ENCODE measurements around the gene NLRC5. TPM values are rescaled to one million over a fixed set of nuclear protein-coding genes. Genes with fewer than 3 reads are reported as not detected.
A peak's percentile ranks its signal among the peaks of the same experiment; 100 is the strongest.
"Not testable (repeated sequence)": the region's sequence is repeated elsewhere in the genome, so short reads cannot be mapped to it uniquely, and the experiment has no call there.

The NLRC5 gene
- total RNA-seq, 1 donor from 2014 or later: 6.4 TPM

GRCh38 chr16:56981729-56982271 lies 7.6 kb upstream of the NLRC5 start:
- no peak for DNase-seq (ENCODE audit: low spot score)
- ATAC-seq: no peak

GRCh38 chr16:56982695-56983094 lies 6.7 kb upstream of the NLRC5 start:
- no peak for ATAC-seq
- no peak for DNase-seq (ENCODE audit: low spot score)

- ATAC-seq: peak; percentile 47
- no peak for DNase-seq (ENCODE audit: low spot score)
These were observed 6.1 kb upstream of the NLRC5 start for GRCh38 chr16:56983211-56983751.

GRCh38 chr16:56984639-56985038 lies 4.7 kb upstream of the NLRC5 start:
- ATAC-seq: no peak
- no peak for DNase-seq (ENCODE audit: low spot score)

GRCh38 chr16:56985288-56985961 lies 3.9 kb upstream of the NLRC5 start:
- ATAC-seq (no peak), DNase-seq (ENCODE audit: low spot score) (no peak)

GRCh38 chr16:56985962-56986360 lies 3.4 kb upstream of the NLRC5 start:
- no peak for ATAC-seq
- DNase-seq (ENCODE audit: low spot score): no peak

- no peak for ATAC-seq
- no peak for DNase-seq (ENCODE audit: low spot score)
These were observed 3.0 kb upstream of the NLRC5 start for GRCh38 chr16:56986361-56986760.

GRCh38 chr16:56986908-56987307 lies 2.4 kb upstream of the NLRC5 start:
- not testable (repeated sequence) for DNase-seq (ENCODE audit: low spot score); ATAC-seq

- DNase-seq (ENCODE audit: low spot score): no peak
- ATAC-seq: no peak
These were observed 1.7 kb upstream of the NLRC5 start for GRCh38 chr16:56987692-56988091.

- DNase-seq (ENCODE audit: low spot score) (no peak), ATAC-seq (peak; percentile 1)
These were observed 1.0 kb upstream of the NLRC5 start for GRCh38 chr16:56988161-56988947.

GRCh38 chr16:56989988-56990387 lies 631 bp downstream of the NLRC5 start:
- ATAC-seq (no peak), DNase-seq (ENCODE audit: low spot score) (no peak)

GRCh38 chr16:56990407-56991286 lies 1.3 kb downstream of the NLRC5 start:
- DNase-seq (ENCODE audit: low spot score): no peak

GRCh38 chr16:56992431-56992830 lies 3.1 kb downstream of the NLRC5 start:
- DNase-seq (ENCODE audit: low spot score); ATAC-seq: not testable (repeated sequence)

More at GRCh38 chr16:56990407-56991286, 1.3 kb downstream of the NLRC5 start:
- ATAC-seq: no peak

- no peak for ATAC-seq
- DNase-seq (ENCODE audit: low spot score): no peak
These were observed 3.8 kb downstream of the NLRC5 start for GRCh38 chr16:56993204-56993603.

- ATAC-seq (no peak), DNase-seq (ENCODE audit: low spot score) (no peak)
These were observed 5.0 kb downstream of the NLRC5 start for GRCh38 chr16:56994311-56994710.

GRCh38 chr16:56995136-56995805 lies 5.9 kb downstream of the NLRC5 start:
- ATAC-seq (no peak), DNase-seq (ENCODE audit: low spot score) (no peak)

- ATAC-seq: no peak
- DNase-seq (ENCODE audit: low spot score): no peak
These were observed 7.9 kb downstream of the NLRC5 start for GRCh38 chr16:56997264-56997663.

GRCh38 chr16:56997931-56998330 lies 8.6 kb downstream of the NLRC5 start:
- no peak for ATAC-seq
- no peak for DNase-seq (ENCODE audit: low spot score)

- DNase-seq (ENCODE audit: low spot score) (no peak), ATAC-seq (no peak)
These were observed 9.0 kb downstream of the NLRC5 start for GRCh38 chr16:56998352-56998751.

- DNase-seq (ENCODE audit: low spot score) (no peak), ATAC-seq (no peak)
These were observed 9.5 kb downstream of the NLRC5 start for GRCh38 chr16:56998861-56999260.

All from left lobe of liver (tissue), 2 donors.